GM18526 (cell line): ENCODE measurements around the gene KIN.

Experiments
- POLR2A ChIP-seq: IDR thresholded peaks from 3 replicates; pipeline ENCODE4 v1.6.1; 2011; ENCODE audit not compliant: insufficient read length; ENCODE audit errors: extremely low read depth

Gene KIN

DNA sequence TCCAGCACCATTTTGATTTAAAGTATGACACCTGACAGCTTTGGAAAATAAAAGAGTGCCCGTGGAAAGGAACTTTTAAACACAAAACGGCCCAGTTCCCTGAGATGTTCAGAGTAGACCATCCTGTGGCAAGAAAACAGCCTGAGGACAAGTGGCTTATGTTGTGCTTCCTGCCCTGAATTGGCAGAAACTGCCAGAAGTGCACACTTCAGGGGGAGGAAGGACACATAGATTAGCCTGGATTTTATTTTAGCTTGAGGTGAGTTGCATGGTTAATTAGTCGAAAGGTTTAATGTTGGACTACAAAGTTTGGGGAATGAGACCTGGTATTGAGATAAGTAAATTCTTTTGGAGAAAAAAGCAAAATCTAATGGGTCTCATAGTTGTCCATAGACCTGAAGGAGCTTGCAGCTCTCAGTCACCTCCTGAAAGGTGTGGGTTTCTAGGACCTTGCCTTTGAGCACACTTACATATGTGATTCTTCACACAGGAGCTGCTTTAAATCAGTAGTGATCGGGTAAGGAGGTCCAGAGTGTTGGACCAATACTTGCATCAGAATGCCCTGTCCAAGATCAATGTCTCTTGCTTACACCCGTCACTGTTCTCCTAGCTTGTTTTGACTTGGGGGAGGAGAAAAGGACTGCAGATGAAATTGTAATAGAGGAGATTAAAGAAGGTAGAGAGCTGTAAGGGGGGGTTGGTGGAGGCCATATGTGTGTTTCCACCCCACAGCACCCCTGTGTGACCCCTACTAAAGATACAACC lies 79.8 kb downstream of the KIN start:
- TF ChIP-seq POLR2A = no peak

DNA sequence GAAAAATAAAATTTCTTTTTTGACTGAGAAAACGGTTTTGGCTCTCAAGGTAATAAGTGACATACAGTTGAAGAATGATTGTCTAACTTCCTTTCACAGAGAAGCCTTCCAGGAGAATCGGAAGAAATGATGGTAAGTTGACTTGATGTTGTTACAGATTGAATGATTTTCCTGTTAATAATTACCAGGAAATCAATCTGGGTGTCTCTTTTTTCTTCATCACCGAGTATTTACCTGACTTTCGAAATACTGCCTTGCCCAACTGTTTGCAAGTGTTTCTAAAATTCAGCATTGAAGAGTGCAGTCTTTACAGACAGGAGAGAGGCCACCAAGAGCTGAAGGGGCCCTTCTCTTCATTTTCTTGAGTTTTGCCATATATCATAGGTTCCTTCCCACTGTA lies 80.7 kb downstream of the KIN start:
- TF ChIP-seq POLR2A = no peak

DNA sequence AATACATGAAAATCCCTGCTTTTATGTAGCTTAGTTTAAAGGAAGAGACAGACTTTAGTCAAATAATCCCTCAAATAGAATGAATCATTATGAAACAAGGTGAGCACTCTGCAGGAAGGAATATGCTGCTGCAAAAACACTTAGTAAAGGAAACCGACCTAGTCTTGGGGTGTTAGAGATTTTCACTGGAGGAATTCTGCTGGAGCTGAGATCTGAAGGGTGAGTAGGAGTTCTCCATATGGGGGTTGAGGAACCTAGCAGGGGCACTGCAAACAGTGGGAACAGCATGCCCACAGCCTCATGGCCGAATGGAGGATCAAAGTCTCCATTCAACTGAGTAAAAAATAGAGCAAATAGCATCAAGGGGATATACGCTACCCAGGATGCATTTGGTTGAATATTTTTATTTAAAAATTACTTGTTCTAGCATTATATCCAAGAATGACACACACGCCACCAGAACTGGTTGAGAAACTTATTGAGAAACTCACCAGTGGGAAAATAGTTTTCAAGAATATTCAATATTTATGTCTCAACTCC lies 81.2 kb downstream of the KIN start:
- TF ChIP-seq POLR2A = no peak

DNA sequence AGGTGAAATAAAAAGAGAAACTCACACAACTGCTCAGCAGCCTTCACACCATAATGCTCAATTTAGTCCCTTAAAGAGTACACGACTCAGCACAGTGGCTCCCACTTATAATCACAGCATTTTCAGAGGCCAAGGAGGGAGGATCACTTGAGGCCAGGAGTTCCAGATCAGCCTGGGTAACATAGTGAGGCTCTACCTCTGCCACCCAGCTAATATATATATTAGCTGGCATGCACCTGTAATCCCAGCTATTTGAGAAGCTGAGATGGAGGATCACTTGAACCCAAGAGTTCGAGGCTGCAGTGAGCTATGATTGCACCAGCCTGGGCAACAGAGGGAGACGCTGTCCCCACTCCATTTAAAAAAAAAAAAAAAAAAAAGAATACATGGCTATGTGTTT lies 82.5 kb downstream of the KIN start:
- no peak for TF ChIP-seq POLR2A

DNA sequence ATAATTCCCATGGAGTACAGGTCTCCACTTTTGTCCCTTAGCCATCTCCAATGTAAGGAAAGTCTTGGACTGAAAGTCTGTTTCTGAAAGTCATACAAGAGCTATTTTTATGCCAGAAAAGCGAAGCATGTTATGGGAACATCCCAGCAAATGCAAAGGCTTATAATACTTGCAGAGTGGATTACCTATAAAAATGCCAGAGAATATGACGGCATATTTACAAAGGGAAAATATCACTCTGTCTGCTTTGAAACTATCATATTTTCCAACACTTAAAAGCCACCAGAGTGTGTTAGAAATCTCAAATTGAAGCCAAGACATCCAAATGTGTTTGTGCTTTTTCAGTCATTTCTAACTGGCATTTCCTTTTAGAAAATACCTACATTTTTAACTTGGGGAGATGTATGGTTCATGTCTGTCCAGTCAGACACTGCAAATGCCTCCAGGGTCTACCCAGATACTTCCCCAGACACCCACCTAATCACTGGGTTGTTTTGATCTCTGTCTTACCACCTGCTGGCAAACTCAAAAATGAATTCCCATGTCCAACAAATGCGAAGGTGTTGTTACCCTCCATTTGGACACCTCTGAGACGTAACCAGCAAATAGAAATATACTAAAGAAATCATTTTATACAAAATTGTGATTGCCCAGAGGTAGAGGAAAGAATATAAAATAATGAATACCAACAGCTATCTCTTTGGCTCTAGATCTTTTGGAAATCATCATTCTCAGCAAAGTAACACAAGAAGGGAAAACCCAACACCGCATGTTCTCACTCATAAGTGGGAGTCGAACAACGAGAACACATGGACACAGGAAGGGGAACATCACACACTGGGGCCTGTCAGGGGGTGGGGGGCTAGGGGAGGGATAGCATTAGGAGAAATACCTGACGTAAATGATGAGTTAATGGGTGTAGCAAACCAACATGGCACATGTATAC lies 83.4 kb downstream of the KIN start:
- no peak for TF ChIP-seq POLR2A

DNA sequence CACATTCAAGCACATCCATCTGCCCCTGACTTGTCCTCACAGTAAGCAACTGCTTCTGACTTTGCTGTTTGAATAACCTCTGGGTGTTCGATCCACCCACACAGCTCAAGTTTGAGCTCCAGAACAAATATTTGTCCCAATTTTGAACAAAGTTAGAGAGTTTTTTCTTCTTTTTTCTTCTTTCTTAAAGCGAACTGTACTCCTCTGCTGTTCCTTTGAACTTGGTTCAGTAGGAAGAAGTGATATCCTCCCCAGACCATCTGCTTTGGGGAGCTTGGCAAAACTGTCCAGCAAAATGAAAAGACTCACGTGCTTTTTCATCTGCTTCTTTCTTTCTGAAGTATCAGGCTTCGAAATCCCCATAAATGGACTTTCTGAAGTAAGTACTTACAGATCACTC lies 84.7 kb downstream of the KIN start, which contains the start of gene ITIH2:
ITIH2 (plus strand) TSS at position 177 of the 400 bp plus-strand sequence; CDS start at position 296, 119 bp downstream.
- no peak for TF ChIP-seq POLR2A

DNA sequence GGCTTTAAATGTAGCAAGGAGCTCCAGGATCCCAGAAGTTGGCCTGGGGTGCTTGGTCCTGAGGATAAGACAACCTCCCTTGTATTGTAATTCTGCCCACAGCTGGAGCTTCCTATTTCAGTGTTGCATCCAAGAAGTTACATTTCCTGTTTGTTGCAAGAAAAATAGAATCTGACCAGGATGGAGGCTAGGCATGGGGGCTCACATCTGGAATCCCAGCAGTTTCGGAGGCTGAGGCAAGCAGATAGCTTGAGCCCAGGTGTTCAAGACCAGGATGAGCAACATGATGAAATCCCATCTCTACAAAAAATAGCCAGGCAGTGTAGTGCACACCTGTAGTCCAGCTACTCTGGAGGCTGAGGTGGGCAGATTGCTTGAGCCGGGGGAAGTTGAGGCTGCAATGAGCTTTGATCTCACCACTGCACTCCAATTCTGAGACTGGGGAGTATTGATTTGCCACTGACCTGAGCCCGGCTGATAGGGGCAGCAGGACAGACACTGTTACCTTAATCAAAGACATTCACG lies 85.4 kb downstream of the KIN start:
- no peak for TF ChIP-seq POLR2A

DNA sequence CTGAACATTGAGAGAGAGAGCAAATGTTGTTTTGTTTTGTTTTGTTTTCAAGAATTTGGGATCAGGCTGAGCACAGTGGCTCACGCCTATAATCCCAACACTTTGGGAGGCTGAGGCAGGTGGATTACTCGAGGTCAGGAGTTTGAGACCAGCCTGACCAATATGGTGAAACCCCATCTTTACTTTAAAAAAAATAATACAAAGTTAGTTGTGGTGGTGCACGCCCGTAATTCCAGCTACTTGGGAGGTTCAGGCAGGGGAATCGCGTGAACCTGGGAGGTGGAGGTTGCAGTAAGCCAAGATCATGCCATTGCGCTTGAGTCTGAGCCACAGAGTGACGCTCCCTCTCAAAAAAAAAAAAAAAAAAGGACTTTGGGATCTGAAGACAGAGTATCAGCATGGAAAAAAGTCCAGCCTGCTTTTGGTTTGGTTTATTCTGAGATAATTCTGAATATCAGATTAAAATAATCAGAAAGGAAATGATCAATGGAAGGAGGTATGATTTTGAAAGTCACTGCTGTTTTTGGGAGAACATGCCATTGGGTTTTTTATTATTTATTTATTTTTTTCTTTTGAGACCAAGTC lies 86.5 kb downstream of the KIN start:
- TF ChIP-seq POLR2A = no peak
